ENCODE data around the gene FREY1. TPM values are rescaled to one million over a fixed set of nuclear protein-coding genes. Genes with fewer than 3 reads are reported as not detected.
A peak's percentile ranks its signal among the peaks of the same experiment; 100 is the strongest.

Gene FREY1
- 0.33 TPM for polyA plus RNA-seq (2013, experiment 1 of 2; ENCODE audit: insufficient read length)
- polyA plus RNA-seq (2013, experiment 2 of 2; ENCODE audit: insufficient read length) = 0.12 TPM

GRCh38 chr11:45906965-45907611, at the start of gene FREY1:
Gene FREY1, minus strand, starts transcription at chr11:45907271. Its CDS starts 26 bp downstream, at chr11:45907245.
- DNase-seq = no peak

GRCh38 chr11:45949992-45950407, 42.9 kb upstream of the FREY1 start:
- DNase-seq = no peak

- no peak for DNase-seq
Measured at GRCh38 chr11:45948356-45948755, 41.3 kb upstream of the FREY1 start.

GRCh38 chr11:45947885-45948284, 40.8 kb upstream of the FREY1 start:
- no peak for DNase-seq

GRCh38 chr11:45945397-45945999, 38.4 kb upstream of the FREY1 start:
- DNase-seq = no peak

GRCh38 chr11:45942381-45942780, 35.3 kb upstream of the FREY1 start:
- DNase-seq = no peak

GRCh38 chr11:45941285-45941684, 34.2 kb upstream of the FREY1 start:
- DNase-seq = no peak

GRCh38 chr11:45939836-45940235, 32.8 kb upstream of the FREY1 start:
- DNase-seq = peak; percentile 18

- no peak for DNase-seq
Measured at GRCh38 chr11:45937916-45938315, 30.8 kb upstream of the FREY1 start.

GRCh38 chr11:45936511-45937054, 29.5 kb upstream of the FREY1 start:
- DNase-seq = no peak

- DNase-seq = no peak
Measured at GRCh38 chr11:45935349-45936064, 28.4 kb upstream of the FREY1 start.

GRCh38 chr11:45934580-45935318, 27.7 kb upstream of the FREY1 start:
- DNase-seq = no peak

- DNase-seq = no peak
Measured at GRCh38 chr11:45933846-45934579, 26.9 kb upstream of the FREY1 start.

- DNase-seq = peak; percentile 52
Measured at GRCh38 chr11:45933131-45933831, 26.2 kb upstream of the FREY1 start.

GRCh38 chr11:45932217-45932616, 25.1 kb upstream of the FREY1 start:
- DNase-seq = no peak

GRCh38 chr11:45931739-45932138, 24.7 kb upstream of the FREY1 start:
- no peak for DNase-seq

GRCh38 chr11:45930951-45931570, 24.0 kb upstream of the FREY1 start:
- no peak for DNase-seq

- DNase-seq = no peak
Measured at GRCh38 chr11:45930031-45930794, 23.1 kb upstream of the FREY1 start.

GRCh38 chr11:45929486-45930030, 22.5 kb upstream of the FREY1 start:
- DNase-seq = no peak
